ENCODE measurements around the gene OSBP2.

OSBP2 gene

DNA sequence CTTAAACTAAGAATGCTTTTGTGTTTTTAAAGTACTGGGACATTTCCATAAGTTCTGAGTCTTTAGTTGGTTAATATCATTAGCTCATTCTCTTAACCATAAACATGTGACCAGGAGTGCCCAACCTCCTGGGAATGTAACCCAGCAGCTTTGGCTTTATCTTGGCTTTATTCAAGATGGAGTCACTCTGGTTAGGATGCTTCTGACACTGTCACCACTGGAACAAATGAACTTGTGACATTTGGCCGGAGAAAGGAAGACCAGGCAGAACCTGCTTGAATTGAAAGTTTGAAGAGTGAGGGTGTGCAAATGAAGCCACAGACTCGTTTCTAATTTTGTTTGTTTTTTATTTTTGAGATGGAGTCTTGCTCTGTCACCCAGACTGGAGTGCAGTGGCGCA, 54.6 kb downstream of the OSBP2 start:
- no peaks in the 10 kb centered on the region for H3K27me3 ChIP-seq (ENCODE audit: insufficient read depth, low read length)

DNA sequence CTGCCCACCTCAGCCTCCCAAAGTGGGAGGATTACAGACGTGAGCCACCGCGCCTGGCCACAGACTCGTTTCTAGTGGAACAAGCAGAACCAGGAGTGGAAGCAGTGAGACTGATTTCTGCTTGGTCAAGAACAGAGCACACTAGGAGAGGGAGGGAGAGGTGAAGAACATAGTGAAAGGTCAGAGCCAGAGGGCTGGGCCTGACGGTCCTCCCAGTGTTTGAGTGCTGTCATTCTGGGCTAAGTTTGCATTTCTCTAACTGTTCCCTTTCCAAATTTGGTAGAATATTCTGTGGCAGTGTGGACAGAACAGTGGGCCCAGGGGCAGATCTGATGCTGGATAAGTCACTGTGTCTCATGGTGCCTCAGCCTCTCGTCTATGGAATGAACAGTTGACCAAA, 55.2 kb downstream of the OSBP2 start:
- TF ChIP-seq, protein P1, sequence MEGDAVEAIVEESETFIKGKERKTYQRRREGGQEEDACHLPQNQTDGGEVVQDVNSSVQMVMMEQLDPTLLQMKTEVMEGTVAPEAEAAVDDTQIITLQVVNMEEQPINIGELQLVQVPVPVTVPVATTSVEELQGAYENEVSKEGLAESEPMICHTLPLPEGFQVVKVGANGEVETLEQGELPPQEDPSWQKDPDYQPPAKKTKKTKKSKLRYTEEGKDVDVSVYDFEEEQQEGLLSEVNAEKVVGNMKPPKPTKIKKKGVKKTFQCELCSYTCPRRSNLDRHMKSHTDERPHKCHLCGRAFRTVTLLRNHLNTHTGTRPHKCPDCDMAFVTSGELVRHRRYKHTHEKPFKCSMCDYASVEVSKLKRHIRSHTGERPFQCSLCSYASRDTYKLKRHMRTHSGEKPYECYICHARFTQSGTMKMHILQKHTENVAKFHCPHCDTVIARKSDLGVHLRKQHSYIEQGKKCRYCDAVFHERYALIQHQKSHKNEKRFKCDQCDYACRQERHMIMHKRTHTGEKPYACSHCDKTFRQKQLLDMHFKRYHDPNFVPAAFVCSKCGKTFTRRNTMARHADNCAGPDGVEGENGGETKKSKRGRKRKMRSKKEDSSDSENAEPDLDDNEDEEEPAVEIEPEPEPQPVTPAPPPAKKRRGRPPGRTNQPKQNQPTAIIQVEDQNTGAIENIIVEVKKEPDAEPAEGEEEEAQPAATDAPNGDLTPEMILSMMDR (IDR thresholded peaks at IDR 0.05; ENCODE audit: low read length) = no peak
- TF ChIP-seq EZH2 (IDR thresholded peaks at IDR 0.05; ENCODE audit: borderline replicate concordance, low read length) = no peak

More for the DNA sequence above, 54.6 kb downstream of the OSBP2 start:
- no peak overlapping the region for H3K9ac ChIP-seq (ENCODE audit: low read length)
- no peak overlapping the region for H3K27ac ChIP-seq (ENCODE audit: low read depth, low read length, poor library complexity, severe bottlenecking)
- TF ChIP-seq, protein P1 (IDR thresholded peaks at IDR 0.05; ENCODE audit: low read length) = no peak
- no peak overlapping the region for H3K4me2 ChIP-seq (ENCODE audit: low read length)
- no peaks in the 10 kb centered on the region for H3K79me2 ChIP-seq (ENCODE audit: insufficient read depth, low read length)
- no peak overlapping the region for H3K4me3 ChIP-seq (ENCODE audit: low read depth, low read length, poor library complexity, severe bottlenecking)
- H3K36me3 ChIP-seq (ENCODE audit: insufficient read depth, low read length) = no peaks in the 10 kb centered on the region
- no peaks in the 10 kb centered on the region for H3K9me2 ChIP-seq (ENCODE audit: low read depth, low read length)
- H4K20me1 ChIP-seq (ENCODE audit: insufficient read depth, low read length) = no peaks in the 10 kb centered on the region
- no peaks in the 10 kb centered on the region for H3K4me1 ChIP-seq (ENCODE audit: insufficient read depth, low read length, severe bottlenecking)
- H3K9me3 ChIP-seq (ENCODE audit: low read length) = no peaks in the 10 kb centered on the region
- no peaks in the 10 kb centered on the region for H3F3A ChIP-seq (ENCODE audit: insufficient read depth, low read length)
- H2AFZ ChIP-seq (ENCODE audit: low read length) = no peak overlapping the region

DNA sequence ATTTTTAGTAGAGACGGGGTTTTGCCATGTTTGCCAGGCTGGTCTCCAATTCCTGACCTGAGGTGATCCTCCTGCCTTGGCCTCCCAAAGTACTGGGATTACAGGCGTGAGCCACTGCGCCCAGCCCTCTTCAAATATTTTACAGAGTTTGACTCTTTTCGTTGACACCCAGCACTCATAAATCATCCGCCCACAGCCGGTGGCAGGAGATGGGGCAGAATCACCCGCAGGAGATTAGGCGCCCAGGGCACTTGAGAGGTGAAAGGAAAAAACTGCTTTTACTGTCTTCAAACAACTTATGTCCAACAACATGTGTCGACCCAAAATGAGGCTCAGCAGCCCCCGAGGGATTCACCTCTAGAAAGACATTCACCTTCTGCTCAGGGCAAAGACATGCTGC, 56.9 kb downstream of the OSBP2 start:
- H3K4me1 ChIP-seq (ENCODE audit: insufficient read depth, low read length, severe bottlenecking) = no peaks in the 10 kb centered on the region
- H3K4me2 ChIP-seq (ENCODE audit: low read length) = no peak overlapping the region
- no peak overlapping the region for H3K27ac ChIP-seq (ENCODE audit: low read depth, low read length, poor library complexity, severe bottlenecking)
- no peaks in the 10 kb centered on the region for H3F3A ChIP-seq (ENCODE audit: insufficient read depth, low read length)
- no peak overlapping the region for H3K4me3 ChIP-seq (ENCODE audit: low read depth, low read length, poor library complexity, severe bottlenecking)
- no peaks in the 10 kb centered on the region for H3K36me3 ChIP-seq (ENCODE audit: insufficient read depth, low read length)
- no peak for TF ChIP-seq EZH2 (IDR thresholded peaks at IDR 0.05; ENCODE audit: borderline replicate concordance, low read length)
- TF ChIP-seq, protein P1 (IDR thresholded peaks at IDR 0.05; ENCODE audit: low read length) = no peak
- no peaks in the 10 kb centered on the region for H3K9me2 ChIP-seq (ENCODE audit: low read depth, low read length)
- no peaks in the 10 kb centered on the region for H3K79me2 ChIP-seq (ENCODE audit: insufficient read depth, low read length)
- H2AFZ ChIP-seq (ENCODE audit: low read length) = no peak overlapping the region
- H3K9me3 ChIP-seq (ENCODE audit: low read length) = no peaks in the 10 kb centered on the region
- no peaks in the 10 kb centered on the region for H3K27me3 ChIP-seq (ENCODE audit: insufficient read depth, low read length)
- H4K20me1 ChIP-seq (ENCODE audit: insufficient read depth, low read length) = no peaks in the 10 kb centered on the region
- no peak overlapping the region for H3K9ac ChIP-seq (ENCODE audit: low read length)

More for the DNA sequence above, 55.2 kb downstream of the OSBP2 start:
- H3K4me2 ChIP-seq (ENCODE audit: low read length) = no peak overlapping the region
- no peak overlapping the region for H3K27ac ChIP-seq (ENCODE audit: low read depth, low read length, poor library complexity, severe bottlenecking)
- H3K9ac ChIP-seq (ENCODE audit: low read length) = no peak overlapping the region
- no peaks in the 10 kb centered on the region for H3K9me2 ChIP-seq (ENCODE audit: low read depth, low read length)
- H3K4me3 ChIP-seq (ENCODE audit: low read depth, low read length, poor library complexity, severe bottlenecking) = no peak overlapping the region
- no peaks in the 10 kb centered on the region for H4K20me1 ChIP-seq (ENCODE audit: insufficient read depth, low read length)
- H3K79me2 ChIP-seq (ENCODE audit: insufficient read depth, low read length) = no peaks in the 10 kb centered on the region
- H3K4me1 ChIP-seq (ENCODE audit: insufficient read depth, low read length, severe bottlenecking) = no peaks in the 10 kb centered on the region
- H3F3A ChIP-seq (ENCODE audit: insufficient read depth, low read length) = no peaks in the 10 kb centered on the region
- H3K27me3 ChIP-seq (ENCODE audit: insufficient read depth, low read length) = no peaks in the 10 kb centered on the region
- H2AFZ ChIP-seq (ENCODE audit: low read length) = no peak overlapping the region
- no peaks in the 10 kb centered on the region for H3K36me3 ChIP-seq (ENCODE audit: insufficient read depth, low read length)
- H3K9me3 ChIP-seq (ENCODE audit: low read length) = no peaks in the 10 kb centered on the region

All from OCI-LY1 (cell line).